DLD1 (cell line): ENCODE measurements around the gene VAV2.

Source experiments
- in situ Hi-C: cut with HindIII; loops from 2 replicates; pipeline ENCODE4 v1.10.0; 2017; ENCODE audit warnings: low sequenced_read_pairs

Gene VAV2

GRCh38 chr9:133789778-133790177 lies 202.3 kb downstream of the VAV2 start:
- in situ Hi-C loops = loop anchor here (25.0 kb wide), 1 partner anchor 198 kb away; the partner anchor contains the start of gene VAV2

- in situ Hi-C loops = loop anchor here (25.0 kb wide), 1 partner anchor 198 kb away; the partner anchor contains the start of gene VAV2
These were observed 203.1 kb downstream of the VAV2 start for GRCh38 chr9:133788819-133789717.

- in situ Hi-C loops = loop anchor here (25.0 kb wide), 1 partner anchor 199 kb away; the partner anchor contains the start of gene VAV2
These were observed 203.9 kb downstream of the VAV2 start for GRCh38 chr9:133788045-133788818.

GRCh38 chr9:133787754-133788025 lies 204.4 kb downstream of the VAV2 start:
- in situ Hi-C loops = loop anchor here (25.0 kb wide), 1 partner anchor 200 kb away; the partner anchor contains the start of gene VAV2

- in situ Hi-C loops = loop anchor here (25.0 kb wide), 1 partner anchor 200 kb away; the partner anchor contains the start of gene VAV2
These were observed 205.0 kb downstream of the VAV2 start for GRCh38 chr9:133786907-133787753.

GRCh38 chr9:133786371-133786753 lies 205.8 kb downstream of the VAV2 start:
- in situ Hi-C loops = loop anchor here (25.0 kb wide), 1 partner anchor 201 kb away; the partner anchor contains the start of gene VAV2

GRCh38 chr9:133785753-133786370 lies 206.3 kb downstream of the VAV2 start:
- in situ Hi-C loops = loop anchor here (25.0 kb wide), 1 partner anchor 201 kb away; the partner anchor contains the start of gene VAV2

GRCh38 chr9:133784731-133785561 lies 207.2 kb downstream of the VAV2 start:
- in situ Hi-C loops = loop anchor here (25.0 kb wide), 1 partner anchor 202 kb away; the partner anchor contains the start of gene VAV2

GRCh38 chr9:133783331-133783731 lies 208.8 kb downstream of the VAV2 start:
- in situ Hi-C loops = loop anchor here (25.0 kb wide), 1 partner anchor 204 kb away; the partner anchor contains the start of gene VAV2

GRCh38 chr9:133782157-133783130 lies 209.7 kb downstream of the VAV2 start:
- in situ Hi-C loops = loop anchor here (25.0 kb wide), 1 partner anchor 205 kb away; the partner anchor contains the start of gene VAV2

- in situ Hi-C loops = loop anchor here (25.0 kb wide), 1 partner anchor 206 kb away; the partner anchor contains the start of gene VAV2
These were observed 210.3 kb downstream of the VAV2 start for GRCh38 chr9:133781828-133782135.

- in situ Hi-C loops = loop anchor here (25.0 kb wide), 1 partner anchor 206 kb away; the partner anchor contains the start of gene VAV2
These were observed 210.9 kb downstream of the VAV2 start for GRCh38 chr9:133780962-133781827.

GRCh38 chr9:133780404-133780945 lies 211.6 kb downstream of the VAV2 start:
- in situ Hi-C loops = loop anchor here (25.0 kb wide), 1 partner anchor 207 kb away; the partner anchor contains the start of gene VAV2

GRCh38 chr9:133779516-133780403 lies 212.4 kb downstream of the VAV2 start:
- in situ Hi-C loops = loop anchor here (25.0 kb wide), 1 partner anchor 208 kb away; the partner anchor contains the start of gene VAV2

- in situ Hi-C loops = loop anchor here (25.0 kb wide), 1 partner anchor 208 kb away; the partner anchor contains the start of gene VAV2
These were observed 213.0 kb downstream of the VAV2 start for GRCh38 chr9:133779081-133779480.
